SU-DHL-6 (cell line): ENCODE results near the gene ACADL.

Experiments
- CTCF ChIP-seq: fragments of 200-600 bp; sonication (generic); IDR thresholded peaks from one replicate; pipeline ENCODE4 v1.5.1; 2017; ENCODE audit warnings: antibody characterized with exemption, mild to moderate bottlenecking, low read length, moderate library complexity; ENCODE audit not compliant: insufficient read depth, poor library complexity, severe bottlenecking
- EZH2phosphoT487 ChIP-seq: fragments of 200-600 bp; sonication (generic), shearing (Covaris generic); conservative IDR thresholded peaks from 2 replicates; pipeline ENCODE4 v1.6.1; 2018; ENCODE audit warnings: mild to moderate bottlenecking, antibody characterized with exemption, low read length, moderate library complexity, mixed read lengths

GRCh38 chr2:210250622-210251021 is 25.4 kb upstream of the ACADL start:
- TF ChIP-seq CTCF (no peak), EZH2phosphoT487 (no peak)
